GM19324 (cell line): ENCODE data around the gene RBMS1.

Source experiments
- ATAC-seq: cut with Tn5 transposase; IDR thresholded peaks from one replicate; pipeline ENCODE4 v1.9.1; 2021; ENCODE audit warnings: mild to moderate bottlenecking, moderate library complexity; ENCODE audit not compliant: unreplicated experiment, low FRiP score

RBMS1 gene

GRCh38 chr2:160241251-160242137 is 252.1 kb downstream of the RBMS1 start:
- no peak for ATAC-seq

- no peak for ATAC-seq
Measured at GRCh38 chr2:160239436-160239835, 254.2 kb downstream of the RBMS1 start.

- ATAC-seq, result no peak
Measured at GRCh38 chr2:160238392-160238791, 255.2 kb downstream of the RBMS1 start.

DNA sequence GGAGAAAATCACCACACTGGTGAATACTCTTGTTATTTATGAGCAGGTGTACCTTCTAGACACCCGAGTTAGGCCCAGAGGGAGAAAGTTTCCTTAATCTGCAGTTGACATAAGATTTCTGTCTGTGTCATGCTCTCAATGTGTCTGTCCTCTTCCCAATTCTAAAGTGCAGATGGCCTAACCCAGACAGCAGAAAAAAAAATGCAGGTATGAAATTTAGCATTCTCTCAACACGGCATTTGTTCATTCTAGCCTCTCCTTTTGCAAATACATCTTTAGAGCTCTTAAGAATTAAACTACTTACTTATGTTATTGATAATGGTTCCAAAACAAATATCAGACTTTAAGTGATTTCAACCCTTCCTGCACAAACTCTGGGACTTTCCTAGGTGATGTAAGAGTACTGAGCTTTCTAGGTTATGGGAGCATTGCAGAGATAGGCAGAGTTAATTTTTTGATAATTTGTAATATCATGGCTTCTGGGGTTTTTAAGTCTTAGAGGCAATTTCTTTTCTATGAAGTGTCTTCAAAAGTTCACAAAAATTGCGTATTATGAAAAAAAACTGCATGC is 260.6 kb downstream of the RBMS1 start:
- ATAC-seq, result no peak

DNA sequence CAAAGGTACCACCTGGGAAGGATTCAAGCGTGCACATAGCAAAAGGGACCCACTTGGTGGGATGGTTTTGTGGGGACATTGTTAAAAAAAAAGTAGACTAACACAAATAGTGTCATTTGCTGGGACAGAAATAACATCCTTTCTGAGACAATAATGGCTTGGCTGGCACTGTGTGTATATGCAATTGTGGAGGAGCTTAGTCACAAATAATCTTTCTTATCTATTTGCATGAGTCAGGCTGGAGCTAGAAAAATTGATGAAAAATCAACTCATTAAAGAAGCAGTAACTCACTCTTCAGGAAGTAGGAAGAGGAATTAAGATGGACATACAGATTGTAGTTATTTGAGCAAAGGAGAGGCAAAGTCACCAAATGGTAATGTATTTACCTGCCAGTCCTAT is 264.0 kb downstream of the RBMS1 start:
- ATAC-seq, result no peak

GRCh38 chr2:160228141-160228917 is 265.3 kb downstream of the RBMS1 start:
- no peak for ATAC-seq

GRCh38 chr2:160227293-160227915 is 266.2 kb downstream of the RBMS1 start:
- ATAC-seq, result no peak

GRCh38 chr2:160226367-160226766 is 267.2 kb downstream of the RBMS1 start:
- no peak for ATAC-seq

GRCh38 chr2:160225722-160226121 is 267.9 kb downstream of the RBMS1 start:
- ATAC-seq, result no peak

DNA sequence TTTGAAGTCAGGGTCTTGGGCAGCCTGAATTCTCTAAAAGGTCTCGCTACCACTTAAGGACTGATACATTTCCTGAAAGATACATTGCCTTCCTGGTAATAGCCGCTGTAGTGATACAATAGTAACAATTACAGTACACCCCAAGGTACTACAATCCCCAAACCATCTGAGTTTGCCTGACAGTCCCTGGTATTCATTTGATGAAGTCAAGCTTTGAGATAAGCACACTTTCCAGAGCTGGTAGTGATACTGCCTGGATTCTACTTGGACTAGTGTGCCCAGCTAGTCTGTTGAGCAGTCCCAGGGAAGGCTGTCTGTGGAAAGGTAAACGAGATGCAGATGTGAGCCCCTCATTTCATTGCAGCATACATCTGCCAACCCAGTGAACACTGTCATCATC is 269.1 kb downstream of the RBMS1 start:
- ATAC-seq, result peak; percentile 27

DNA sequence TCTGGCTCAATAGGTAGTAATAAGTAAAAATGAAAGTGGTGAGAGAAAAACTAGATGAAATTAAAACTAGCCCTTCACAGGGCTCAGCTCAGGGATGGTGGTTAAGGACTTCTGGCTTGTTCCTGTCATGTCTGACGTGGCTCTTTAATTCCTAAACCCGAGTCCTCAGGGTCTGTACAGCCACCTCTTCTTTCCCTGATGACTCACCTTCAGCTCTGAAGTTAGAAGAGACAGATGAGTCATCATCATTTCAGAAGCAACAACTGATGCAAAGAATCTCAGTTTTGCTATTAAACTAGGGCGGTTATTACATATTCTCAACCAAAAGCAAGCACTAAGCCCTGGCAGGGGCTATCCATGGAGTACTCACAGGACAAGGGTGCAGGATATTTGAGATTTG is 269.5 kb downstream of the RBMS1 start:
- peak; percentile 77 for ATAC-seq

DNA sequence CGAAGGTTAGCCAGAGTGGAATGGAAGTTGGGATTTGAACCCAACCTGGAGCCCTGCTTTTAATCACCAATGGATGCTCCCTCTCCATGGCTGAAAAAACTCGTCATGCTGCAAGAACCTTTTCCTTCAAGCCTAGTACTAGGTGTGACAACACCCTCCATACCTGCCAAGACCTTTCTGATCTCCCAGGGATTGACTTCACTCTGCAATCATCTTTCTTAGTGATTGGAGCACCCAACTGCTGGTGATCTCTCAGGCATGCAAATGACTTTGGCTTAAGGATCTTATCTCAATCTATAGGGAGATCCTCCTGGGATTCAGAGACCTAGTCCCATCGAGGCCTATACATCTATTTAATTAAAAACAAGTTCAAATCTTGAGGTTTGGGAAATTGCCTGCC is 270.0 kb downstream of the RBMS1 start:
- no peak for ATAC-seq

- ATAC-seq, result no peak
Measured at GRCh38 chr2:160222546-160223283, 270.9 kb downstream of the RBMS1 start.
